Measurements from ENCODE around the gene UCMA.
"Not testable (repeated sequence)": the region's sequence is repeated elsewhere in the genome, so short reads cannot be mapped to it uniquely, and the experiment has no call there.

The UCMA gene, protein sequence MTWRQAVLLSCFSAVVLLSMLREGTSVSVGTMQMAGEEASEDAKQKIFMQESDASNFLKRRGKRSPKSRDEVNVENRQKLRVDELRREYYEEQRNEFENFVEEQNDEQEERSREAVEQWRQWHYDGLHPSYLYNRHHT

DNA sequence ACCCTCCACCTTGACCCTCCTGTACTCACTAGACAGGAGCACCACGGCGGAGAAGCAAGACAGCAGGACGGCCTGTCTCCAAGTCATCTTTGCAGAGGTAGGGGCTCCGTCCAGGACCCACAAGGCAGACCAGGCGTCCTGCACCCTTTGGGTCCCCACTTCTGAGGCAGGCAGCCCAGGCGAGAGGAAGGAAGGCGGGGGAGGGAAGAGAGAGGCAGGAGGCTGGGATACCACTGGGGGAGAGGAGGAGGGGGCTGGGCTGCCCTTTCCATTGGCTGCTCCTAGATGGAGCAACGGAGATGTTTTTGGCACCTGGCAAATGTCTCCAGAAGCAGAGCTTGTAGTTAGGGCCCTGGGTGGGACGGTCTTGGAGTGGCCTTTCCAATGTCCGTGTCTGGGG is at the start of gene UCMA:
UCMA (minus strand) TSS at position 203 of the 400 bp plus-strand sequence; CDS start at position 87, 116 bp downstream.
- DNase-seq = no peak

DNA sequence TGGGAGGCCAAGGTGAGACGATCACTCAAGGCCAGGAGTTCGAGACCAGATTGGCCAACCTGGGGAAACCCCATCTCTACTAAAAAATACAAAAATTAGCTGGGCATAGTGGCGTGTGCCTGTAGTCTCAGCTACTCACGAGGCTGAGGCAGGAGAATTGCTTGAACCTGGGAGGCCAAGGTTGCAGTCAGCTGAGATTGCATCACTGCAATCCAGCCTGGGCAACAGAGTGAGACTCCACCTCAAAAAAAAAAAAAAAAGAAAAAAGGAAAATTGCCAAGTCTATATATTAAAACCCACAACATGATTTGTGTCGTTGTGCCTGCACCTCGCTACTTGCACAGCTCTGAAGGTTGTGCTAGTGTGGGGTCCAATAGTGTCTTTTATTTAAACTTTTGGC is 48.2 kb upstream of the UCMA start:
- DNase-seq = not testable (repeated sequence)

DNA sequence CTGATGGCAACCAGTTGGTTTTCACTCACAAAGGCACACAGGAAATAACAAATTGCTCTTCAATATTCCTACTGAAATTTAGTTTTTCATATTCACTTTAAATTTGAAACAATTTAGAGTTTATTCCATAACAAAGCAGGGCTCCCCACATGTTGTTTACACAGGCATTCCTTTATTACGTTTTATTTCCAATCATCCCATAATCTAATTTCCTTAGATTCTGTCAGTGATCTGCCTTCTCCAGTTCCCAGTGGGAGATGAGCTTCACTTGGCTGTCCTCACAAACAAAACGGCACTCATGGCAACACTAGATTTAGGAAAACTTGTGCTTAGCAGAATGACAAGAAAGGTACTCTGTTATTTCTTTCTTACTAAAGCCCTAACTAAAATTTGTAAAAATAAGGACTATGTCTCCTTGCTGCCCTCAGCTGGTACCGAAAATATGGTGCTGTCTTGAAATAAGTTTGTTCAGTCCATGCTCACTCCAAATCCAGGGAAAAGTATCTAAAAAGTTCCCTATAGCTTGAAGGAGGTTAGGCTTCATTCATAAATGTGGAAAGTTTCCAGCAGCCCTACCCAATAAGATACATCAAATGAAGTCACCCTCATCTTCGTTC is 42.7 kb upstream of the UCMA start:
- DNase-seq = no peak

DNA sequence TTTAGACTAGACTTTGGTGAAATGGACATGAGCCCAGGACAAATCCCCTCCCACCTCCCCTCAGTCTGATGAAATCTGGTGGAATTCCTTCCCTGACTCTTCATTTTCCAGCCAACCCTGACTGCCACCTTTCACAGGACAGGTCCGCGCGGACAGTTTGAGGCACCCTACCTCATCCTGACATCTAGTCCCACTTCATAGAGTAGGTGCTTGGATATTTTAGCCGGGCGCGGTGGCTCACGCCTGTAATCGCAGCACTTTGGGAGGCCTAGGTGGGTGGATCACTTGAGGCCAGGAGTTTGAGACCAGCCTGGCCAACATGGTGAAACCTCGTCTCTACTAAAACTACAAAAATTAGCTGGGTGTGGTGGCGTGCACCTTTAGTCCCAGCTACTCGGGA is 42.0 kb upstream of the UCMA start:
- not testable (repeated sequence) for DNase-seq

DNA sequence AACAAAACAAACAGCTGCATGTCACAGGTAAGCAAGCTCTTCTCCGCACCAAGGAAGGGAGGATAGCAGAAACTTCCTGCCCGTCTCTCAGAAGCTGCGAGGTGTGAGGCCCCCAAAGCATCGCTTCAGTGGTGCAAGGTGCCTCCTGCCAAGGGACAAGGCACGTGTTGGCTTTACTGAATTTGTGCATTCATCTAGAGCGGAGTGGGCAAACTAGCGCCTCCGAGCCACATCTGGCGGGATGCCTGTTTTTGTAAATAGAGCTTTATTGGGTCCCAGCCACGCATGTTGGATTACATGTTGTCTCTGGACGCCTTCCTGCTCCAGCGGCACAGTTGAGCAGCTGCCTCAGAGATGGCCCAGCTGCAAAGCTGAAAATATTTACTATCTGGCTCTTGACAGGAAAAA is 38.0 kb upstream of the UCMA start:
- DNase-seq = no peak

DNA sequence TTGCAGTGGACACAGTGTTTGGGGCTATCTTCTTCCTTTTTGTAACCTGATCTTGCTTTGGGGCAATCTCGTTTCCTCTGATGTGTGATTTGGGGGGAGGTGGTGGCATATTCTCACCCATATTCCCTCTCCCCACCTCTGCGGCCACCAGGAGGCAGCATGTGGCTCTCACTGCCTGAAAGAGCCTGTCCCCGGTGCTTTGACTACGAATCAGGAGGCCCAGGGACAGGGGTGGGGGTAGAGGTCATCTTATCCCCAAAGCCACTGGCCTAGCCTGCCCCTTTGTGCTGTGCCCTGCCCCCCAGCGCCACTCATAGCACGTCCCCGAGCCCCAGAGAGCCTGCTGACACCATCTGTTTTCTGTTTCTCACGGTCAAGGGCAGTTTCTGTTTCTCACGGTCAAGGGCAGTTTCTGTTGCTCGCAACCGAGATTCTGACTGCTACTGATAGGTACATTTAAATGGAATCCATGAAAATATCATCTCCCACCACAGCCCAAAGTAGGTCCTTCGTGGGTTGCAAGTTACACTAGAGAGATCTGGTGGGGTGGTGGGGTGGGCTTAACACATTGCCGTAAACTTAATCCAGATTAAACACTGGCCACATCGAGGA is 37.5 kb upstream of the UCMA start:
- DNase-seq = peak; percentile 71

DNA sequence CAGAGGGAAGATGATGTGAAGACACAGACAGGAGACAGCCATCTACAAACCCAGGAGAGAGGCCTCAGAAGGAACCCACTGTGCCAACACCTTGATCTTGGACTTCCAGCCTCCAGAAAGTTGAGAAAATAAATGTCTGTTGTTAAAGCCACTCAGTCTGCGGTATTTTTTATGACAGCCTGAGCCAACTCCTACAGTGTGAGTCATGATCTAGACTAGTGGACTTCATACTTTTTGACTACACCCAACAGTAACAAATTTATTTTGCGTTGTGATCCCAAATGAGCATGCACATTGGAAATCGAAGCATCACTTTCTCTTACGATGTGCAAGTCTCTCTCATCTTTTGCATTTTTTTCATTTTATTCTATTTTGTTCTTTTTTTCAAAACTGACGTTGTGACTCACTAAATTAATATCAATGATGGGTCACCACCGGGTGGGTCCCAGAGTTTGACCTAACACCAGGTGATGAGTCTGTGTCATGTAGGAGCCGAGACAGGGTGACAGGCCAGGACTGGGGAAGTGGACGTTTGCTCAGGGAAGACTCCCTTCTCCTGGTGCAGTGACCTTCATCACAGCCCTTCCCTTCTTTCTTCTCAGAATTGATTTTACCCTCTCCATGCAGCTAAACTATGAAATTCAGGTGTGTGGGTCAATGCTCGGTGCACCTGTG is 36.8 kb upstream of the UCMA start:
- DNase-seq = no peak

DNA sequence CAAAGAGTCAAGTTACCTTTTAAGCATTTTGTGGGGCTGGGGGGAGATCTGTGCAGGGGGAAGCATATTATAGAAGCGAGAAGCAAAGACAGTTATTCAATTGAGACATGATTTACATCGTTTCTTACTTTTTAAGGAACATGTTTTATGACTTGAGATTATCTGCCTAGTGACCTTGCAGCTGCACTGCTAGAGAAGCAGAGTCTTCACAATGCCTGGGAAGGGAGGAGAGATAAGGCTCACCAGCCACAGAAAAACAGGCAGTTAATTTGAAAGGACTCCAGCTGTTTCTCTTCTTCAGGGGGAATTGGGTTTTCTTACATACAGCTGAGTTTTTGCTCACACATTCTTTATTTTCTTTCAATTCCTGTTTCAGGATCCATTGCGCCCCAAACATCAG is 34.7 kb upstream of the UCMA start:
- no peak for DNase-seq

DNA sequence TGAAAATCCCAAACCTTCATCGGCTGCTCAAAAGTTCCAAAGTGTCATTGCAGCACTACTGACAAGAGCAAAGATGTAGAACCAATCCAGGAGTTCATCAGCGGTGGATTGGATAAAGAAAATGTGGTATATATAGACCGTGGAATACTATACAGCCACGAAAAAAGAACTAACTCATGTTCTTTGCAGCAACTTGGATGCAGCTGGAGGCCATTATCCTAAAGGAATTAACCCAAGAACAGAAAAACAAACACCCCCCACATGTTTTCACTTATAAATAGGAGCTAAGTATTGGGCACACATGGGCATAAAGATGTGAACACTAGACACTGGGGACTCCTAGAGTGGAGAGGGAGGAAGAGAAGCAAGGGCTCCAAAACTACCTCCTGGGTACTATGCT is 34.1 kb upstream of the UCMA start:
- DNase-seq = no peak

DNA sequence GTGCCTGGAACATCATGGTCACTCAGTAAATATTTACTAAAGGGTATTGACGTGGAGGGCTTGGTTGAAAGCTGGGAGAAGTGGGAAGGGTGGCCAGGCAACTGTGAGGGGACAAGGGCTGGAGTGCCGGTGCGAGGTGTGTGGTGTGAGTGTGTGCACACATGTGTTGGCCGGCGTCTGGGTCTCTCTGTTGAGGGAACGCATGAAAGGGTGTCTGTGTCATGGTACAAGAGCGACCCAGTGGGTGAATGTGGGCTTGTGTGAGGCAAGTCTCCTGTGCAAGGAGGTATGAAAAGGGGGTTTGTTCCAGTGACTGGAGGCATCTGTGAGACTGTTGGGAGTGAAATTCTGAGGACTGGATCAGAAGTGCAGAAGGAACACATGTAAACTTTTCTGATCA is 29.4 kb upstream of the UCMA start:
- no peak for DNase-seq

DNA sequence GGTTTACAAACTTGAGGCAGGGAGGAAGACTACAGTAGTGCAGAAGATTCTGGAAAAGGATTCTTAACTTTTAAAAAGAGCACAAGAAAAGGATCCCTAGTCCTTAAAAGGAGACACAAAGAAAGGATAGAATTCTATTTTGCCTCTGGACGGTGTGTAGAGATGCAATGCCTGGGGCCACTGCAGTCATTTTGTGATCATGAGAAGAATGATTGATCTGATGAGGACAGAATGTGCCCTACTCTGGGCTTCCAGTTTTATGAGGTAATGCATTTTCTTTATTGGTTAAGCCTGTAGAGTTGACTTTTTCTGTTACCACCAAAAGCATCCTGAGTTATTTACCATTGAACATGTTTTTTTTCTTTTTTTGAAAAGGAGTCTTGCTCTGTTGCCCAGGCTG is 28.3 kb upstream of the UCMA start:
- no peak for DNase-seq

DNA sequence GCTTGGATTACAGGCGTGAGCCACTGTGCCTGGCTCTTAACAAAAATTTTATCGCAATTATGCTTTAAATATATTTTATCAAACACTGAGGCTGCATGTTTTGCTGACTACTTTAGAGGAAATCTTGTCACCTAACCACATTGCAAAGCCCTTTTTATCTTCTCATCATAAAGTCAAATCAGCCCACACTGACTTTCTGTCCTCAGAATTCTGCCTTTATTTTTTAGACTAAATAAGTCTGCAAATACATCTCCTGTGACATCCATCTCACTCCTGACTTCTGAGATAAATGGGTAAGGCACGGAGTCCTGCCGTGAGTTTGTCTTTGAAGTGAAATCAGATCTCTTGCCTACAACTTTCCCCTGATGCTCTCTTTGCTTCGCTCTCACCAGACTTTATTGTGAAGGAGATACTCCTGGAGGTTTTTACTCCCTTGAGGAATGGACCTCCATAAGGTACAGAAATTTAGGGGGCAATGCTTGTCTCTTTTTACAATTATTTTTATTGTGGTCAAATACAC is 23.5 kb upstream of the UCMA start:
- no peak for DNase-seq

DNA sequence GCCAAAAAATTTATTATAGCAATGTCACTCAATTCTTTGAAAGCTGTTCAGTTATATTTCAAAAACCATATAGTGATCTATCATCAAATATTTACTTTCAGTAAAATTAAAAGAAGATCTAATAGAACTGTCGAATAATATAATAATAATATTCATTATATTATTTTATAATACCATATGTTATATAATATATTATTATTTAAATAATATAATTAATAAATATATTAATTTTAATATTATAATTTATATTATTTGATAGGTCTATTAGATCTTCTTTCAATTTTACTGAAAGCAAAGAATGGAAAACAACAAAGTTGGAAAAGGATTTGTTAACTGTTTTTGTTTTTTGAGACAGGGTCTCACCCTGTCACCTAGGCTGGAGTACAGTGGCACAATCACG is 22.5 kb upstream of the UCMA start:
- no peak for DNase-seq

DNA sequence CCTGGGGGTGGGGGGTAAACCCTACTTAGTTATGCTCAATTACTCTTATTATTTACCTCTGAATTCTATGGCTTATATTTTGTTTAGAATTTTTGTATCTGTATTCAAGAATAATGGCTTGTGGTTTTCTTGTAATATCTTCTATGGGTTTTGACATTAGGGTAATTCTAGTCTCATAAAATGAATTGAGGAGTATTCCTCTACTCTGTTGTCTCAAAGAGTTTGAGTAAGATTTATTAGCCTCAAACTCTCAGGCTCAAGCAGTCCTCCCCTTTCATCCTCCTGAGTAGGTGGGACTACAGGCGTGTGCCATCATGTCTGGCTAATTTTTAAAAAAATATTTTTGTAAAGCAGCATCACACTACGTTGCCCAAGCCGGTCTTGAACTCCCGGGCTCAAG is 19.6 kb upstream of the UCMA start:
- DNase-seq = no peak

DNA sequence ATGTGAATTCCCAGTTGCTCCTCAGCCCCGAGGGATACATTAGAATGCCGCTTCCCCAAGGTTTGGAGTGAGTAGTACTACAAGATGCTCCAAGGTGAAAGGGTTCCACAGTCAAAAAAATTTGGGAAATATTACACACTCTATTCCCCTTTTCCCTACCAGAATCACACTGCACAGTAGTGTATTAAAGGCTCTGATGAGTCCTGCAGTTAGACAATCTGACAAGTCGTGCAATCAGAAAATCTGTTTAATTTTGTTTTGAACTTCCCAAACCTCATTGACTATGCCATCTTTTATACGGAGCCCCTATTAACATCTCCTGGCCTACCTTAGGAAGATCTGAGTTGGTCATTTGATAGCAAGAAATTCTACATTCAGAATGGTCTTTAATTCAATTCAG is 13.6 kb upstream of the UCMA start:
- no peak for DNase-seq

DNA sequence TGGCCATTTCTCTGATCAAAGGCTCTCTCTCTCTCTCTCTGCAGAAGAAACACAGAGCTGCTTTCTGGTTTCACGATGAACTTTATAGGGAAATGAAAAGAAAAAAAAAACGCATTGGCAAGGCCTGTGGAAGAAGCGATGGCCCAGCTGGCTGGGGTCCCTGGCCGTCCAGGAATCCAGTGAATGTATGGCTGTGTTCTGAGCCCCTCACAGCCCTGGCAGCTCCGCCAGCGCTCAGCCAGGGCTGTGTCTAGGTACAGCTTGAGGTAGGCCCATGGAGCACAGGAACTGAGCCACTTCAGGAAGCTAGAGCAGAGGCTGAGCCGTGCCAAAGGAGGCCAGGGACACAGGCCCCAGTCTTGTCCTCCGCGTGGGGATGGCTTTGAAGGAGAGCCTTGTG is 13.1 kb upstream of the UCMA start:
- DNase-seq = no peak

DNA sequence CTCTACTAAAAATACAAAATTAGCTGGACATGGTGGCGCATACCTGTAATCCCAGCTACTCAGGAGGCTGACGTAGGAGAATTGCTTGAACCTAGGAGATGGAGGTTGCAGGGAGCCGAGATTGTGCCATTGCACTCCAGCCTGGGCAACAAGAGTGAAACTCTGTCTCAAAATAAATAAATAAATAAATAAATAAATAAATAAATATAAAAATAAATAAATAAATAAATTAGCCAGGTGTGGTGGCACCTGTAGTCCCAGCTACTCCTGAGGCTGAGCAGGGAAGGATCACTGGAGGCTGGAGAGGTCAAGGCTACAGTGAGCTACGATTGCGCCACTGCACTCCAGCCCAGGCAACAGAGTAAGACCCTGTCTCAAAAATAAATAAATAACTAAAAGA is 8.1 kb upstream of the UCMA start:
- not testable (repeated sequence) for DNase-seq

DNA sequence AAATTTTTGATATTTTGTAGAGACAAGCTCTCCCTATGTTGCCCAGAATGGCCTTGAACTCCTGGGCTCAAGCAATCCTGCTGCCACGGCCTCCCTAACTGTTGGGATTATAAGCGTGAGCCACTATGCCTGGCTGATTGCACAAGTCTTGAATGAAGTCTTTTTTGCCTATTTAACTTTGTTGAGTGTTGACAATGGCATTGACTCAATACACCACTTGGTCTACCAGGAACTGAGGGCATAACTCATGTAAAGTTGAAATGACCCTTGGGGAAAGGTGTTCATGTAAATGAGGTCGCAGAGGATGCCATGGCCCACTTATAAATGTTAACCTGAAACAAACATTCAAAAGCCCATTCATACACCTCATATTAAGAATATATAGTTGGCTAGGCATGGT is 7.4 kb upstream of the UCMA start:
- no peak for DNase-seq

DNA sequence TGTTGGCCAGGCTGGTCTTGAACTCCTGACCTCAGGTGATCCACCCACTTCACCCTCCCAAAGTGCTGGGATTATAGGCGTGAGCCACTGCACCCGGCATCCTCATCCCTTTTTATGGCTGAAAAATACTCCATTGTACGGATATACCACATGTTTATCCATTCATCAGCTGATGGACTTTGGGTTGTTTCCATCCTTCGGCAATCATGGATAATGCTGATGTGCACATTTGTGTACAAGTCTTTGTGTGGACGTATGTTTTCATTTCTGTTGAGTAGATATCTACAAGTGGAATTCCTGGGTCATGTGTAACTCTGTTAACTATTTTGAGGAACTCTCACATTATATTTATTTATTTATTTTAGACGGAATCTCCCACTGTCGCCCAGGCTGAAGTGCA is 5.7 kb upstream of the UCMA start:
- DNase-seq = no peak

DNA sequence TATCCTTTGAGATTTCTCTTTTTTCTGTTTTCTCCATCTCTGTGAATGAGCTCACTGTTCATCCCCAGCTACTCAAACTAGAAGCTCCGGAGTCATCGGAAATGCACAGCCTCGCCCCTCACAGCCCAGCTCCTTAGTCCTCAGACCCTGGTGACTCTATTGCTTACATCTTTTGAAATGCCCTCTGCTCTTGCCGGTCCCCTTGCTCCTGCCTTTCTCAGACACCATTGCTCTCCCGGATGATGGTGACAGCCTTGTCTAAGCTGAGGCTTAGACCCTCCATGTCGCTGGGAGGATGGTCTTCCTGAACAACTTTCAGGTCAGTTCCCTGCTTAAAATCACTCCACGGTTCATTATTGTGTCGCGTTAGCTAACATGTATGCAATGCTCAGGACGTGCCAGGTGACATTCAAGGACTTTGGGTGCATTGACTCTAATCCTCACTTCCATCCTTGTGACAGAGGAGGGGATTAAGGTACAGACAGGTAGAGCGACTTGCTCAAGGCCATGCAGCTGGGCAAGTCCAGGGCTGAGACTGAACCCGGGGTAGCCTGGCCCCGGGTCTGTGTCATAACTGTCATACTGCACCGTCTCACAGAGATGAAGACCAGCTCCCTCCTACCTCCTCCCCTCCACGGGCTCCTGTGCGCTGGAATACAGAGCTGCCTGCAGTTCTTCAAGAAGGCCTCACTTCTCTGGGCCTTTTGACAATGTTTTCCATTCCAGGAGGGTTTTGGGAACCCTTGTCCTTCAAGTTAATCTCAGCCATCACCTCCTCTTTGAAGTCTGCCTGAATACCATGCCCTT is 4.3 kb upstream of the UCMA start:
- no peak for DNase-seq

DNA sequence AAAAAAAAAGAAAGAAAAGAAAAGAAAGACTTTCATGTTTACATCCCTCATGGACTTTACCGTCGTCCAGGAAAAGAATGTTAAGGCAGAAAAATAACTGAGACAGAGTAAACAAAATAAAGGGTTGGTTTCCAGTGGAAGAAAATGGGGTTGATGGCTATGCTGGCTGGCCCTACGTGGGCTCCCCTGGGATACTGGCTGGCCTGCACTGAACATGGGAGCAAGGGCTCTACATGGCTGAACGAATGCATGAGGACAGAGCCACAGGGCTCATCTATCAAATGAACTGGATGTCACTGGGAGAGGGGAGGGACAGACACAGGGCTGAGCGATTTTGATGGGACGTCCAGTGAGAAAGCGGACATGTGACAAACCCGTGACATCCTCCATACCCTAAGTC is 2.5 kb upstream of the UCMA start:
- no peak for DNase-seq

DNA sequence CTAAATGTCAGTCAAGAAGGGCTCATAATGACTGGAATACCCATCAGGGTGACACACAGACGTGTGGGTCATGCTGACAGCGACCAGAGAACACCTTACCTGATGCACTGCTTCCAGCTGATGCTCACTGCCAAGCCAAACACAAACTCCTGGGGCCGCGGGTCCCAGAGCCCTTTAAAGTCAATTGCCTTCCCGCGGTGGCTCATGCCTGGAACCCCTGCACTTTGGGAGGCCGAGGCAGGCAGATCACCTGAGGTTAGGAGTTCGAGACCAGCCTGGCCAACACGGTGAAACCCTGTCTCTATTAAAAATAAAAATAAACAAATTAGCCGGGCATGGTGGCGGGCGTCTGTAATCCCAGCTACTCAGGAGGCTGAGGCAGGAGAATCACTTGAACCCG is 562 bp upstream of the UCMA start:
- DNase-seq = not testable (repeated sequence)

DNA sequence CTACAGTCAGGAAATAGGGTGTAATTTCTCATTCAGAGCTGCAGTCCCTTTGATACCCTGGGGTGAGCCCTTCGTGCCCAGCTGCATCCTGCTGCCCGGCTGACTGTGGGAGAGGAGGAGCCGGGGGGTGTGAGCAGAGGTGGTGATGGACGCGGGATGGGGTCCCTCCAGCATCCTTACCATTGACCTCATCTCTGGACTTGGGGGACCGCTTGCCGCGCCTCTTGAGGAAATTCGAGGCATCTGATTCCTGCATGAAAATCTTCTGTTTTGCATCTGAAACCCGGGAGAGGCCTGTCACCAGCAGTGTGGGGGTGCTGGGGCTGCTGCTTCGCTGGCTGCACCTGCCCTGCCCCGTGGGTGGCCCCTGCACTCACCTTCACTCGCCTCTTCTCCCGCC is 816 bp downstream of the UCMA start:
- DNase-seq = no peak

Data from stimulated activated CD8-positive, alpha-beta memory T cell treated with anti-CD3 and anti-CD28 coated beads, Interleukin-4, amount 100 ng/mL, for 48 hours (primary cell).